ENCODE measurements around the gene CPD. TPM values are rescaled to one million over a fixed set of nuclear protein-coding genes. Genes with fewer than 3 reads are reported as not detected.
A peak's percentile ranks its signal among the peaks of the same experiment; 100 is the strongest.

CPD gene
- total and polyA plus RNA-seq, 9 of the 15 experiments (the other 6 are each of a cell fraction or from before 2014, with no cell fraction given), result 4.5 to 24.4 (median 20.4) TPM

DNA sequence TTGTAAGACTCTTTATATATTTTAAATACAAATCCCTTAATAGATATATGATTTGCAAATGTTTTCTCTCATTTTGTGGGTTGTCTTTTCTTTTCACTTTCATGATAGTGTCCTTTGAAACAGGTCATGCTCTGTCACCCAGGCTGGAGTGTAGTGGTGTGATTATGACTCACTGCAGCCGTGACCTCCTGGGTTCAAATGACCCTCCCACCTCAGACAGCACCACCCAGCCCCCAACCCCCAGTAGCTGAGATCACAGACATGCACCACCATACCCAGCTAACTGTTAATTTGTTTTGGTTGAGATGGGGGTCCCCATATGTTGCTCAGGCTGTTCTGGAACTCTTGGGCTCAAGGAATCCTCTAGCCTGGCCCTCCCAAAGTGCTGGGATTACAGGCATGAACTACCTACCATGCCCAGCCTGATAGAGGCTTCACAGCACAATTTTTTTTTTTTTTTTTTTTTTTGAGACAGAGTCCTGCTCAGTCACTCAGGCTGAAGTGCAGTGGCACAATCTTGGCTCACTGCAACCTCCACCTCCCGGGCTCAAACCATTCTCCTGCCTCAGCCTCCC, 26.4 kb upstream of the CPD start:
- ChIA-PET POLR2A (no interaction called here), CTCF (ENCODE audit: low intra/inter-chr PET ratio) (no interaction called here)
- intact Hi-C loops (cut with micrococcal nuclease), result no loop called here
- TF ChIP-seq FOSL1 (tag; conservative IDR thresholded peaks at IDR 0.05), result 0 out of 2 replicates have a peak, but pooled peaks have one; percentile 30
- TF ChIP-seq CBFB (CRISPR knock-in tag; IDR thresholded peaks at IDR 0.05), result no peak
- TF ChIP-seq SMARCA4 (IDR thresholded peaks at IDR 0.05), result 0 out of 2 replicates have a peak, but pooled peaks have one; percentile 13
- TF ChIP-seq, protein P1, sequence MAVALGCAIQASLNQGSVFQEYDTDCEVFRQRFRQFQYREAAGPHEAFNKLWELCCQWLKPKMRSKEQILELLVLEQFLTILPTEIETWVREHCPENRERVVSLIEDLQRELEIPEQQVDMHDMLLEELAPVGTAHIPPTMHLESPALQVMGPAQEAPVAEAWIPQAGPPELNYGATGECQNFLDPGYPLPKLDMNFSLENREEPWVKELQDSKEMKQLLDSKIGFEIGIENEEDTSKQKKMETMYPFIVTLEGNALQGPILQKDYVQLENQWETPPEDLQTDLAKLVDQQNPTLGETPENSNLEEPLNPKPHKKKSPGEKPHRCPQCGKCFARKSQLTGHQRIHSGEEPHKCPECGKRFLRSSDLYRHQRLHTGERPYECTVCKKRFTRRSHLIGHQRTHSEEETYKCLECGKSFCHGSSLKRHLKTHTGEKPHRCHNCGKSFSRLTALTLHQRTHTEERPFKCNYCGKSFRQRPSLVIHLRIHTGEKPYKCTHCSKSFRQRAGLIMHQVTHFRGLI (CRISPR knock-in tag; IDR thresholded peaks at IDR 0.05), result no peak
- no peak for TF ChIP-seq ZNF274 (IDR thresholded peaks at IDR 0.05; ENCODE audit: borderline replicate concordance, low read depth, low read length)
- TF ChIP-seq, protein P2, sequence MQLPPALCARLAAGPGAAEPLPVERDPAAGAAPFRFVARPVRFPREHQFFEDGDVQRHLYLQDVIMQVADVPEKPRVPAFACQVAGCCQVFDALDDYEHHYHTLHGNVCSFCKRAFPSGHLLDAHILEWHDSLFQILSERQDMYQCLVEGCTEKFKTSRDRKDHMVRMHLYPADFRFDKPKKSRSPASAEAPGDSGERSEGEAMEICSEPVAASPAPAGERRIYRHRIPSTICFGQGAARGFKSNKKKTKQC (CRISPR knock-in tag; IDR thresholded peaks at IDR 0.05), result no peak
- peak; percentile 75 for TF ChIP-seq JUND (IDR thresholded peaks at IDR 0.05; ENCODE audit: borderline replicate concordance, low read depth, low read length)
- TF ChIP-seq JUND (tag; IDR thresholded peaks at IDR 0.05; ENCODE audit: borderline replicate concordance, low read depth, low read length), result no peak; the same call in 2 of the 3 replicates
- TF ChIP-seq ARID1B (IDR thresholded peaks at IDR 0.05), result 0 out of 2 replicates have a peak, but pooled peaks have one; percentile 44
- TF ChIP-seq POLR3G (IDR thresholded peaks at IDR 0.05; ENCODE audit: extremely low read depth, insufficient read length, insufficient replicate concordance), result no peak
- TF ChIP-seq PATZ1 (CRISPR knock-in tag; IDR thresholded peaks at IDR 0.05; ENCODE audit: borderline replicate concordance), result no peak
- TF ChIP-seq JUN (IDR thresholded peaks at IDR 0.05; ENCODE audit: borderline replicate concordance, low read depth, low read length), result peak; percentile 34; the same call in 1 of the 2 replicates
- no peak for TF ChIP-seq JUN (CRISPR knock-in tag; IDR thresholded peaks at IDR 0.05; ENCODE audit: borderline replicate concordance)
- TF ChIP-seq, protein P3, sequence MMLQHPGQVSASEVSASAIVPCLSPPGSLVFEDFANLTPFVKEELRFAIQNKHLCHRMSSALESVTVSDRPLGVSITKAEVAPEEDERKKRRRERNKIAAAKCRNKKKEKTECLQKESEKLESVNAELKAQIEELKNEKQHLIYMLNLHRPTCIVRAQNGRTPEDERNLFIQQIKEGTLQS (IDR thresholded peaks at IDR 0.05), result peak; percentile 77
- TF ChIP-seq, protein P3 (CRISPR knock-in tag; conservative IDR thresholded peaks at IDR 0.05), result no peak

More for the DNA sequence above, 26.4 kb upstream of the CPD start:
- H3K9me3 ChIP-seq (replicated peaks; ENCODE audit: control insufficient read depth, insufficient read depth, low read depth, low read length), result no peaks in the 10 kb centered on the region
- DNase-seq (ENCODE audit: extremely low read depth in 1 of 4, low spot score in 3 of 4) (peak in 1 of 4 experiments; percentile 29), ATAC-seq (peak; percentile 46; the same call in 1 of the 3 replicates), FAIRE-seq (peak; percentile 67)
- H3K9me1 ChIP-seq (ENCODE audit: control insufficient read depth, insufficient read depth, low read length), result no peaks in the 10 kb centered on the region
- H3K79me2 ChIP-seq (ENCODE audit: control insufficient read depth, insufficient read depth, low read length), result no peaks in the 10 kb centered on the region
- no peak overlapping the region for H2AFZ ChIP-seq (ENCODE audit: low read depth, low read length)
- H4K20me1 ChIP-seq (replicated peaks; ENCODE audit: control insufficient read depth, insufficient read depth, low read length), result no peaks in the 10 kb centered on the region
- H3K27ac ChIP-seq (ENCODE audit: extremely low read depth, low read depth, low read length), result no peak overlapping the region
- H3K9ac ChIP-seq (ENCODE audit: insufficient read depth in 1 of 2, low read depth in 2 of 2, low read length in 2 of 2), result no peak overlapping the region; a peak in 1 of 4 replicates
- no peaks in the 10 kb centered on the region; a peak in 1 of 5 replicates for H3K4me1 ChIP-seq (replicated peaks in 1 of 2; ENCODE audit: control insufficient read depth in 2 of 2, insufficient read depth in 2 of 2, low read length in 2 of 2)
- no peak overlapping the region for H3K4me3 ChIP-seq
- 20% methylated on average over 2 of the region's 2 CpGs for WGBS (ENCODE audit: insufficient coverage, low coverage, missing lambda C conversion rate)
- in situ Hi-C loops (cut with MboI), result no loop called here
- BruUV-seq (replicated peaks), result no TSS peak
- no peaks in the 10 kb centered on the region for H3K36me3 ChIP-seq (ENCODE audit: control insufficient read depth, insufficient read depth, low read length)
- no peaks in the 10 kb centered on the region for H3K27me3 ChIP-seq (ENCODE audit: control insufficient read depth in 2 of 2, insufficient read depth in 2 of 2, low read length in 2 of 2)
- no peak overlapping the region for H3K4me2 ChIP-seq (ENCODE audit: insufficient read depth, low read length)
